Stimulated activated CD4-positive, alpha-beta T cell treated with anti-CD3 and anti-CD28 coated beads, Interleukin-15, amount 100 ng/mL, for 1 hour (primary cell): ENCODE data around the gene SPATA24.
"Not testable (repeated sequence)": the region's sequence is repeated elsewhere in the genome, so short reads cannot be mapped to it uniquely, and the experiment has no call there.

Experiments used
- DNase-seq, 2 donors: peaks; one replicate each; pipeline ENCODE4 v3.0.0-alpha.2; 2020; ENCODE audit warnings: low read depth in 1 of 2, low spot score in 1 of 2

Gene SPATA24

GRCh38 chr5:139395844-139396640, 7.8 kb downstream of the SPATA24 start:
- no peak for DNase-seq

DNA sequence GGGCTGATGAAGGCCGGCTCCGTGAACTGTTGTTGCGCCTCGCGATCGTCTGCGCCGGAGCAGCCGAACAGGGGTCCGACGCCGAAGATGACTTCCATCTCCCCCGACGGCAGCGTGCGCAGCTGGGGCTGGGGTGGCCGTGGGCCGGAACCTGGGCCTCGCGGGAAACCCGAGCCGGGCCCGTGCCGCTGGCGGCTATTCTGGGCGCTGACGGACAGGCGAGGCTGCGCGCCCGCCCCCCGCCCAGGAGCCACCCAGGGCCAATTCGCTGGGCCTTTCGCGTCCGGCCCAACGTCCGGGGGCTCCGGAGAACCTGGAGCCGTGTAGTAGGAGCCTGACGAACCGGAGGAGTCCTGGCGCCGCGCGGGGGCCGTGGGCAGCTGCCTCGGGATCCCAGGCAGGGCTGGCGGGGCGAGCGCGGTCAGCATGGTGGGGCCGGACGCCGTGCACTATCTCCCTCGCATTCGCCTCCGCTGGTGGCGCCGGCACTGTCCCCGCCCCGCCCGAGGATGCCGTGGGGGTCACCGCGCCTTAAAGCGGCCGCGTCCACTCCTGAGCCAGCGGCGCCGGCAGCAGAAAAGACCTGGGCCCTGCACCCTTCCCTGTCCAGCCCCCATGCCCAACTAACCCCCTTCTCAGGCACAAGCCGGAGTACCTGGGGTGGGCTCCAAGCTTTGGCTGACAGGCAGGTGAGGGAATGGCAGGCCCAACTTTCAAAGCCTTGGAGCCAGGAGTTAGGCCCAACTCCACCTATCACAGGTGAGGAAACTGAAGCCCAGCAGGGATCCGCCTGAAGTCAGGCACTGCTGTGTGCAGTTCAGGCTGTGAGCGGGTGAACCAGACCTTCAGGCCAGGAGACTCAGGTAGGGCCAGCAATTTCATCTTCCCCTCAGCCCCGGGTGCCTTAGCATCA, 9.0 kb downstream of the SPATA24 start, which contains the start of gene PROB1:
PROB1 (minus strand) TSS at position 451 of the 913 bp plus-strand sequence; CDS start at position 428, 23 bp downstream.
- no peak for DNase-seq

DNA sequence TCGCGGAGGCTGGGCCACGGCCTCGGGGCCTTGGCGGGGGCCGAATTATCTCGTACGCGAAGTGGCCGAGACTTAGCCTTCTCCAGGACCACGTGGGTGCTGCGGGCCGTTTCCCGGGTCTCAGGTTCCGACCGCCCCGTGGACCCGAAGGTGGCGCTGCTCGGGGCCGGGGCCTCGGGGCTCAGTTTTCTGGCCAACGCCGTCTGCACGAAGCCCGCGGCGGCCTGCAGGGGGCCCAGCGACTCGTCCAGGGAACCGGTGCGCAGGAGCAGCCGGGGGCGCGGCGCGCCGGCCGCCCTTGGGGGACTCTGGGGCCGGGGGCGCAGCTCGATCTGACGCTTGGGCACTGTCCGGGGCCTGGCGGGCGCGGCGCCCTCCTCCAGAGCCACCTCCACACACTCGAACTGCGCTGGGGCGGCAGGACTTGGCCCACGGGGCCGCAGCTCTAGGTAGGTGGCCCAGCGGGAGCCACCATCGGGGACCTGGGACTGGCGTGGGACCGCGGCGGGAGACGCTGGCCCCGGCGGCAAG, 9.7 kb downstream of the SPATA24 start:
- DNase-seq, result peak in 1 of 2 donors; percentile 31

DNA sequence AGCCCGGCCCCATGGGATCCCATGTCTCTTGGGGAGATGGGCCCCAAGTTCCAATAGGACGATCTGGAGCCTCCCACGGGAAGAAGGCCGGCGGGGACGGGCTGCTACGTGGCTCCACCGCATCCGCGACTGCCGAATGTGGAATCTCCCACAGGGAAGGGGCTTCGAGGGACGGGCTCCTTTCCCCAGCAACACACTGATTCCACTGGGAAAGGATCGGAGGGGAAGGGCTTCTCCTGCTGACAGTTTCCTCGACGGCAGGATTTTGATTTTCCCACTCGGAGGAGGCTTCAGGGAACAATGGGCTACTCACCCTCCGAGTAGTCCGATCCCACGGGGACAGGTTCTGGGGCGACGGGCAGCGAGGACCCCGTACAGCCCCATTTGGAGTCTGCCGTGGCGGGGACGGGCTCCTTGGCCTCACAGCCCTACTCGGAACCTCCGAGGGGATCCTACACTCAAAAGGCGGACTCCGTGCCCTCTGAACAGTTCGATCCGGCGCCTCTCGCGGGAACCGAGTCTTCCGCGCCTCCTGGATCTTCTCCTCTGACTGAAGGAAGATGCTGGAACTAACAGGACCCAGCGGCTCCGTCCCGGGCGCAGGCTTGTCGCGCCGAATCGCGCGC, 10.3 kb downstream of the SPATA24 start:
- DNase-seq, result no peak

- DNase-seq, result peak; percentile 47 to 64
Measured at GRCh38 chr5:139392678-139393496, 11.0 kb downstream of the SPATA24 start.

DNA sequence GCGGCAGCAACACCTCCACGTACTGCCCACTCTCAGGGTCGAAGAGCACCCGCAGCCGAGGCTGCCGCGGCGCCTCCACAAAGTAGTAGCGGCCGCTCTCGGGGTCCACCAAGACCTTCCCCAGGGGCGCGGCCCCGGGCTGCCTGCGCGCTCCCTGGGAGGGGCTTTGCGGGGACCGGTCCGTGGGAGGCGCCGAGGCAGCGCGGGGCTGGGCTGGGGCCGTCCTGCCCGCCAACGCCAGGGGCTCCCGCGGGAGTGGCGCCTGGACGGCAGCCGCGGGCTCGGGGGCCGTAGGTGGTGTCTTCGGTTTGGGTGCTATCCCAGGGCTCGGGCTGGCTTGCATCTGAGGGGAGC, 11.6 kb downstream of the SPATA24 start:
- no peak for DNase-seq

DNA sequence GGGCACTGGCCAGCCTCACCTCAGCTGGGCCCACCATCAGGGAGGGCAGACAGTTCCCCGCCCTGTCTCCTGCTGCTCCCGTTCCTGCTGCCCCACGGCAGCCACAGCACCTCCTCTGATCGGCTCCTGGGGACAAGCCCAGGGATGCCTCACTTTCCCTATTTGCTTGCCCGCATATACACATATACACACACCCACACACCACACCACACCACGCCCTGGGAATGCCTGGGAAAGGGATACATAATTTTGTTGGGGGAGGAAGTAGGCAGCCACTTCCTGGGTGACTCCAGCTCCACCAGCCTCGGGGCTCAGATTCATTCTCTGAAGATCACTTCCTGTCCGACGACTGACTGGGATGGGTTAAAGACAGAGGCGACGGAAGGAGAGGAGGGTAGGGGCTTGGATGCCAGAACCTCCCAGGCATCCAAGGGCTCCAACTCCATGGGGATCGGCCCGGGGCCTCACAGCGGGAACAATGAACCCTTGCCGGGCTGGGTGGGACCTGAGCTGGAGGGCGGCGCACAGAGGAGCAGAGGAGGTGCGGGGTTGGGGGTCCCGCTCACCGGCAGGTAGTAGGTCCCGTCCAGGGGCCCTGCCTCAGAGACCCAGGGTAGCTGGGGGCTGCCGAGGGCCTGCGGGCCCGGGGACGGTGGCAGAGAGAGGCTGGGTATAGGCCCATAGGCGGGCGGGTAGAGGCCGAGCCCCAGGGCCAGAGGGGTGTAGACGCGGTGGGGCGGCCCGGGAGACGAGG, 12.1 kb downstream of the SPATA24 start:
- no peak for DNase-seq

- no peak for DNase-seq
Measured at GRCh38 chr5:139390639-139391569, 13.0 kb downstream of the SPATA24 start.

DNA sequence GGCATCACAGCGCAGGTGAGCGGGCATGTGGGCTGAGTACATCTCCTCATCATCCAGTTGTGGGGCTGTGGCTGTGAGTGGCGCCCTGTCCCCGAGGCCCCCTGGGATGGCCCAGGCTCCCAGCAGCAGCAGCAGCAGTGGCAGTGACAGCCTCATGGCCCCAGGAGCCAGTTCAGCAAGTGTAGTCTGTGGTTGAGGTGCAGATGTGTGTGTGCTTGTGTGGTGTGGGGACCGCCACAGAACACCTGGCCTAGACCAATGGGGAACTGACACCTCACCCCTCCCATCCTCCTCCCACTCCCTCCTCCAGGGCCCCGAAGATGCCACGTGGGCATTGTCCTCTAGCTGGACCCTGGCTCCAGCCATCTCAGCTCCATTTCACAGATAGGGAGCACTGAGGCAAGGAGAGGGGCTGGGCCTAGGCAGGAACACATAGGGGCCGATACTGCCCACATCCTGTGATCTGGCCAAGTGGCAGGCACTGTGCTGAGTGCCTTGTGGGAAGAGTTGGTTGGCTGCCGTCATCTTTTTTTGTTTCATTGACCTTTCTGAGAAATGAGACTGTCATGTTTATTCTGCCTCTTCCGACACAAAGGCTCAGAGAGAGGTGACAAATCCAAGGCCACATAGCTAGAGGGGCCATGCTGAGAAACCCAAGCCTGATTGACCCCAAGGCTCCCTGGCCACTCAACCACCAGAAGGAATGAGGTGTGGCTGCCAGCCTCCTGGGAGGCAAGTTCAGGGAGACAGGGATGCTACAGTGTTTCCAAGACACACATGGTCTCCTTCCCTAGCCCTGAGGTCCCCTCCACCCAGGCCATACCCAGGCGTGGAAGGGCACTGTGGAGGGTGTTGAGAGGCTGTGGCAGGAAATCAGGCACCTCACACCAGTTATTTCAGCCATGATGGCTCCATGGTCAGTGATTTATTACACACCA, 13.9 kb downstream of the SPATA24 start, which contains the start of gene MZB1:
MZB1 (minus strand) TSS at position 213 of the 938 bp plus-strand sequence; CDS start at position 156, 57 bp downstream.
- no peak for DNase-seq

DNA sequence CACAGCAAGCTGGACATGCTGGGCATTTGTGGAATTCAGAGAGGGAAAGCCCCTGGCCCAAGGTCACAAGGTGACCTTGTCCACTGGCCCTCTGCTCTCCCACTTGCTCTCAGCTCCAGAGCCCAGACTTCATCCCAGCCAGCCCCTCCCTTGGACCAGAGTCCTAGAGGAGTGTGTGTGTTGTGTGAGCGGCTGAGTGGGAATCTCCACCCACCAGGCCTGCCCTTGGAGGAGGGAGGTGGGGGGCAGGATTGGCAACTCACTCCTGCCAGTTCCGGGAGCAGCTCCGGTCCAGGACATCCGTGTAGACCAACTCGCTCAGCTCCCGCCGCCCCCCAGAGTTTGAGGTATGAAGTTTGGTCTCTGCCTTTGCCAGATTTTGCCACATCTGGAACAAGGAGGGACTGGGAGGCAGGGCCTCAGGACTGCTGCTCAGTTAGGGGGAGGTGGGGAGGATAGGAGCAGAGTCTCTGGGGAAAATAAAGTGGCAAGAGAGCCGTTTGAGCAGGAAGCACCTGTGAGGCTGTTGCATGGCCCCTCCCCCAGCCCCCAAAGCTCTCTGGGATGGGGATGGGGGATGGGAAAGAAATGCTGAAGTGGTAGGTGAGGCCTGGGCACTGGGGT, 15.6 kb downstream of the SPATA24 start:
- DNase-seq, result no peak

DNA sequence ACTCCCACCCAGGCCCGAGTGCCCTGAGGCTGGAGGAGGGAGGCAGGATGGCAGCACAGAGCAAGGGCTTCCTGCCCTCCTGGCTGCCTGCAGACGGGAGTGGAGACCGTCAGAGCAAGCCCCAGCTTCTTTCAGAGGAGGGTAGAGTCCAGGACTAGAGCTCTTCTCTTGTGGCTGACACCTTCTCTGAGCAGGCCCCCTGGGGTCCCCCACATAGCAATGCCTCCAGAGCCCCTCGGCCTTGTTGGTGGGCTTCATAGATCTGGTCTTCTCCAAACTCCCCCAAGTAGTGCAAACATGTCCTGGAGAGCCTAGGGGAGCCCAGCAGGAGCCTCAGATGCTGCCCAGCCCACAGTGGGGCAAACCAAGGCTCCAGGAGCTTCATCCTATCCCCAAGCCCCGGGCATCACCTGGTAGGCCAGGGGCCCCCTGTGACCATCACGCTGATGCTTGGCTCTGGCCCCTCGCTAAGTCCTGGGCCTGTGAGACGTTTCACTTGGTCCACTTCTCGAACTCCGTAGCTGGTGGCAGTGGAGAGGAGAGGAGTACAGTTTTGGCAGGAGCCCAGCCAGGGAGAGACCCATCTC, 16.2 kb downstream of the SPATA24 start:
- DNase-seq, result no peak

GRCh38 chr5:139386956-139387355, 16.9 kb downstream of the SPATA24 start:
- not testable (repeated sequence) for DNase-seq

DNA sequence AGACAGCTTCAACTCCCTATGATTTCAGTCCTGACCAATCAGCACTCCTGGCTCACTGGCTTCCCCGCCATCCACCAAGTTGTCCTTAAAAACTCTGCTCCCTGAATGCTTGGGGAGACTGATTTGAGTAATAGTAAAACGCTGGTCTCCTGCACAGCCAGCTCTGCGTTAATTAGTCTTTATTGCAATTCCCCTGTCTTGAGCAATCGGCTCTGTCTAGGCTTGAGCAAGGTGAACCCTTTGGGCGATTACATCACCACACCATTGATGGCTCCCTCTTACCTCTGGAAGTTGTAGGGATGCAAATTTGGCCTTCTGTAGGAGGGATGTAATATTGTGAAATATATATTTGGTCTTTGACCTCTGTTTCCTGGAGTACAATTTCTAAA, 17.8 kb downstream of the SPATA24 start:
- DNase-seq, result no peak

GRCh38 chr5:139385061-139386049, 18.5 kb downstream of the SPATA24 start:
- no peak for DNase-seq

DNA sequence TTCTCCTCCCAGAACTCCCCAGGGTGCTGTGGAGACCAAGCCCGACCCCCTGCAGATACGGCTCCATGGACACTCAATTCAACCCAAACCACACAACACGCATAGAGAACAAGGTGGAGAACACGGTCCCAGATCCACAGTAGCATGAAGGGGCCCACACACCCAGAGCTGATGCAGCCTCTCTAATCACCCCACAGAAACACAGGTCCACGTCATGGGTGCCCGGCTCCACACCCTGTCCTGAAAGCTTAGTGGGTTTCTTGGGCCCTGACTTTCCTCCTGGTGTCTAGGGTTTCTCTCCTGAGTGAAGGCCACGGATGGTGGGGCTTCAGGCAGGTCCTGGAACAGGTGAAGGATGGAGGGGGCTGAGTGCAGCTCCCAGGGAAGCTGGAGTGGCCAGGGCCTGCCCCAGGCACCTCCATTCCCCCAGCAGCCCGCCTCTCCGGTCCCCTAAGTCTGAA, 19.3 kb downstream of the SPATA24 start:
- no peak for DNase-seq
